HG03139 (cell line): Measurements from ENCODE around the gene DNAJC2.
A peak's percentile ranks its signal among the peaks of the same experiment; 100 is the strongest.

Experiments used
- ATAC-seq: cut with Tn5 transposase; IDR thresholded peaks from one replicate; pipeline ENCODE4 v1.9.1; 2021; ENCODE audit not compliant: unreplicated experiment

Gene DNAJC2, protein sequence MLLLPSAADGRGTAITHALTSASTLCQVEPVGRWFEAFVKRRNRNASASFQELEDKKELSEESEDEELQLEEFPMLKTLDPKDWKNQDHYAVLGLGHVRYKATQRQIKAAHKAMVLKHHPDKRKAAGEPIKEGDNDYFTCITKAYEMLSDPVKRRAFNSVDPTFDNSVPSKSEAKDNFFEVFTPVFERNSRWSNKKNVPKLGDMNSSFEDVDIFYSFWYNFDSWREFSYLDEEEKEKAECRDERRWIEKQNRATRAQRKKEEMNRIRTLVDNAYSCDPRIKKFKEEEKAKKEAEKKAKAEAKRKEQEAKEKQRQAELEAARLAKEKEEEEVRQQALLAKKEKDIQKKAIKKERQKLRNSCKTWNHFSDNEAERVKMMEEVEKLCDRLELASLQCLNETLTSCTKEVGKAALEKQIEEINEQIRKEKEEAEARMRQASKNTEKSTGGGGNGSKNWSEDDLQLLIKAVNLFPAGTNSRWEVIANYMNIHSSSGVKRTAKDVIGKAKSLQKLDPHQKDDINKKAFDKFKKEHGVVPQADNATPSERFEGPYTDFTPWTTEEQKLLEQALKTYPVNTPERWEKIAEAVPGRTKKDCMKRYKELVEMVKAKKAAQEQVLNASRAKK

DNA sequence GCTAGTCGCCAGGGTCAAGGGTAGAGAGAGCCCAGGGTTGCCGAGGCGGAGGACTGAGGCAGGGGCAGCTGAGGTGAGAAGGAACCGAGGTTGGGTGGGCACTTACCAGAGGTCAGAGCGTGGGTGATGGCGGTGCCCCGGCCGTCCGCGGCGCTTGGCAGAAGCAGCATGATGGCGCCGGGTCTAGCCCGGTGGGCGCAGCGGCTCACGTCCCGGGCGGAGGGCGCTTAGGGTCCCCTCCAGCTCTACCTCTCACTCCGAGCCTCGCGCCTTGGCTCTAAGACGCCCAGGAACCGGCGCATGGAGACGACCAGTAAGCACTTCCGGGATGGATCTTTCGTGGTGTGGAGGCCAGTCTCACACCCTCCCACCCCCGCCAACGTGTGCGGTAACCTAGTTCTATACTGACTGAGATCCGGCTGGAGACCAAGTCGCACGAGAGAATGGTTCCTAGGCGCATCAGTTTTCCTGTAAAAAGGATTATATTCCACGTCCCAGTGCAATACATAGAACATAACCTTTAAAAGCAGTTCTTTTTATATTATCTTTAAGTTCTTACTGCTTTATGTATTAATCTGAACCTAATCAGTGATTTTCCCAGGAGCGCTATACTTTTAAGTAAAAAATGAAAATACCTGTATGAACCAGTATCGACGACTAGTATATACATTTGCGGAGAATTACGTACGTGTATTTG, at the start of gene DNAJC2:
Gene DNAJC2, minus strand, starts transcription at position 315 of the 697 bp plus-strand sequence. Its CDS starts 145 bp downstream, at position 170.
- ATAC-seq, result peak; percentile 68

DNA sequence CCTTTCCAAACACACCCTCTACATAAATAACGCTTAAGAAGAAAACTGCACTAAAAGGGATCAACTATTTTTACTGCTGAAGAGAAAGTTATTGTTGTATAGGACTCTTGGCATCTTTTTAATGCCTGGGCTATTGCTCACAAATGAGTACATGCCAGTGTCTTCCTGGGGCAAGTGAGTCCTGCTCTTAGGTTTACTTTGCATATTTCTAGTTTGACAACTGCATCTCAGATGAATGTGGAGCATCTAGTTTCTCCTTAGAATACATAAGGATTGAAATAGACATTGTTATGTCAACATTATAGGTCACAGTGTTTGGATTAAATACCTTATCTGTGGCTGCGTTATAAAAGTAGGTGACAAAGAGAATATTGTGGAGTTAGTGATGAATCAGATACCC, 47.4 kb upstream of the DNAJC2 start:
- ATAC-seq, result no peak

DNA sequence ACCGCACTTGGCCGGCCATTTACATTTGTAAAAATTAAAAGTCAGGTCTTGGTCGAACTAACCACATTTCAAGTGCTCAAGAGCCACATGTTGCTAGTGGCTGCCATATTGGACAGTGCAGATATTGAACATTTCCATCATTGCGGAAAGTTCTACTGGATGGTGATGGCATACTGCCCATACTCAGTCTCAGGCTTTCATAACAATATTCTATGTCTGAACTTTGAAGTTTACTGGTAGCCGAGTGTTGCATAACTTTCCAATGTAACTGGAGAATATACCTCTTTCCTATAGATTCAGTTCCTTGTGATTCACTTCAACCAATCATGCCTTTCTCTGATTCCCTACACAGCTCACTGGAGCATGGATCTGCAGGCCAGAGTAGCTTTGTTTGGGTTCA, 46.6 kb upstream of the DNAJC2 start:
- ATAC-seq, result no peak

DNA sequence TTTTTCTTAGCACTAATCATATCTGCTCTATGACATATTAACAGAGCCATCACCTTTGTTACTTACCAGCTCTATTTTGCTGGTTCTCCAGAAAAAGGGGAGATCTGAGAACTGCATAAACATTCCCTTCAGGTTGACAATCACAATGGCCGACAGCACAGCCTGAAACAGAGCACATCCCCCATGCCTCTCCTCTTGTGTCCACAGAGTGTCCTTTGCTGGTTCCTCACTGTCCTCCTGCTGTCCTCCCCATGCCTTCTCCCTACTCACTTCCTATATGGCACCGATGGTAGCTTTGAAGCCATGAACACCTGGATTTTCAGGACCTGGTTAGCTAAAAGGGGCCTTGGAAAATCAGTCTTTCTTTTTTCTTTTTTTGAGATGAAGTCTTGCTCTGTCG, 44.7 kb upstream of the DNAJC2 start:
- no peak for ATAC-seq

GRCh38 chr7:103388469-103389140, 44.0 kb upstream of the DNAJC2 start:
- no peak for ATAC-seq

GRCh38 chr7:103387242-103387641, 42.7 kb upstream of the DNAJC2 start:
- ATAC-seq, result no peak

GRCh38 chr7:103382032-103382402, 37.5 kb upstream of the DNAJC2 start:
- ATAC-seq, result no peak

DNA sequence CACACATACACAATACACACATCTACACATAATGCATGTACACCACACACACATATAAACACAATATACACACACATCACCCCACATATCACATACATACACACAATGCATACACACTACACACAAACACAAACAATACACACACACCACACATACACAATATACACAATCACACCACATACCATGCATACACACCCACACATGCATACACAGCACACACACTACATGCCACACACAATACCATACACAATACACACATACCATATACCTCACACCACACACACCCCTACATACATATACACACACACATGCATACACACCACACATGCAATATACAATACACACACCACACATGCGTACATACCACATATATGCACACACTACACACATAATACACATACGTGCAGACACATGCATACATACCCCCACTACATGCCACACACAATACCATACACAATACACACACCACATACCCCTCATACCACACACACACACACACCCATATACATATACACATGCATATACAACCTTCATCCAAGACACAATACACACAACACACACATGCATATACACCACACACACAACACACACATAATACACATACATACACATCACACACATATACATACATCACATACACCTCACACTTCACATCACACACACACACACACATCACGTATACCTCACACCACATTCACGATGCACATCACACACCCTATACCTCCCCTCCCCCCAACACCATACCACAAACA, 36.9 kb upstream of the DNAJC2 start:
- ATAC-seq, result no peak

DNA sequence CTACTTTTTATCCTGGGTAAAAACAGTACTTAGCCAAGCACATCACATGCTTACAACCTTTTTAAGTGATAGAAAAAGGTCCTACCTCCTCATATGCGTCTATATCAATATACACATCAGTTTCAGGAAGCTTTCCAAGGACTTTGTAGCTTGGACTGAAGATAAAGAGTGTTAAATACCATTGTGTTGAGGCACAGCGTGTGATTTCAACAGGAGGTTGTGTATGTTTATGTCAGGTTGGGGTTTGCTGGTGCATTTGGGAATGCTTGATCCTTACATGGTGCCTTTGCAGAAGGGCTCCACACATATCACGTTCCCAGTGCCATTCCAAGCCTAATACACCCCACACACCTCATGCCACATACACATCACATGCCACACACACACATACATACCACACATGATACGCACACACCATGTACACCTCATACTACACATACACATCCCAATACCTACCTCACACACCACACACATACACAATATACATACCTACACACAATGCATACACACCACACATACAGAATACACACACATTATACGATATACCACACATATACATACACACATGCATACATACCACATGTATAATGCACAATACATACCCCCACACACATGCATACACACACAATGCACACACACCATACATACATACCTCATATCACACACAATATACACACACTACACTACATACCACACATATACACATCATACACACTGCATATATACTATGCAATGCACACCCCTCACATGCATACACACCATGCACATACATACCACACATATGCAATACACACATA, 36.0 kb upstream of the DNAJC2 start:
- ATAC-seq, result no peak

GRCh38 chr7:103379270-103379975, 34.9 kb upstream of the DNAJC2 start:
- no peak for ATAC-seq

- ATAC-seq, result no peak
Observed at GRCh38 chr7:103373866-103374643, 29.5 kb upstream of the DNAJC2 start.

DNA sequence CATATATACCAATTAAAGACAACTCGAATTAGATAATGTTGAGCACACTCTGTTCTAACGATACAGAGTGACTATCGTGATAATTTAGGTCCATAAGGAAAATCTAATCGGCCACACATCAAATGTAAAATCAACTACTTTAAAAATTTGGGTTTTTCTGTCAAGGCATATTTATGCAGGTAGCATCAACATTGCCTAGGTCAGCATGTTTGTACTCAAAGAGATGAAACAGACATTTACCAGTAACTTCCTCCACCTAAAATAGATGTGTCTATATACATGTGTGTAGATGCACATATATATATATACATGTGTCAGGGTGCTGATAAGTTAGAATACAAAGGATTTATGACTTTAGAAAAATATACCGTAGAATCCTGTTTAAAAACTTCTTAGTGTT, 24.9 kb upstream of the DNAJC2 start:
- no peak for ATAC-seq

GRCh38 chr7:103349805-103350204, 5.2 kb upstream of the DNAJC2 start:
- ATAC-seq, result no peak

GRCh38 chr7:103348959-103349358, 4.4 kb upstream of the DNAJC2 start:
- ATAC-seq, result no peak

DNA sequence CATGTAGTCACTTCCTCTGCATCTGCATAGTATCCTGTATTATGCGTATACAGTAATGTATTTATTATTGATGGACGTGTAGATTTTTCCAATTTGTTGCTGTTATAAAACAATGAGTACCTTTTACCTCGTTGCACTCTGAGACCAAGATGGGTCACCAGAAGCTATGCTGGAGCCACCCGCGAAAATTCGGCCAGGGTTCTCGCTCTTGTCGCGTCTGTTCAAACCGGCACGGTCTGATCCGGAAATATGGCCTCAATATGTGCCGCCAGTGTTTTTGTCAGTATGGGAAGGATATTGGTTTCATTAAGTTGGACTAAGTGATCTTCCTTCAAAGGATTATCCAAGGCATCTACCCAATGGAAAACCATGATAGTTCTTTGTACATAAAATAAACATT, 3.9 kb upstream of the DNAJC2 start:
- no peak for ATAC-seq

DNA sequence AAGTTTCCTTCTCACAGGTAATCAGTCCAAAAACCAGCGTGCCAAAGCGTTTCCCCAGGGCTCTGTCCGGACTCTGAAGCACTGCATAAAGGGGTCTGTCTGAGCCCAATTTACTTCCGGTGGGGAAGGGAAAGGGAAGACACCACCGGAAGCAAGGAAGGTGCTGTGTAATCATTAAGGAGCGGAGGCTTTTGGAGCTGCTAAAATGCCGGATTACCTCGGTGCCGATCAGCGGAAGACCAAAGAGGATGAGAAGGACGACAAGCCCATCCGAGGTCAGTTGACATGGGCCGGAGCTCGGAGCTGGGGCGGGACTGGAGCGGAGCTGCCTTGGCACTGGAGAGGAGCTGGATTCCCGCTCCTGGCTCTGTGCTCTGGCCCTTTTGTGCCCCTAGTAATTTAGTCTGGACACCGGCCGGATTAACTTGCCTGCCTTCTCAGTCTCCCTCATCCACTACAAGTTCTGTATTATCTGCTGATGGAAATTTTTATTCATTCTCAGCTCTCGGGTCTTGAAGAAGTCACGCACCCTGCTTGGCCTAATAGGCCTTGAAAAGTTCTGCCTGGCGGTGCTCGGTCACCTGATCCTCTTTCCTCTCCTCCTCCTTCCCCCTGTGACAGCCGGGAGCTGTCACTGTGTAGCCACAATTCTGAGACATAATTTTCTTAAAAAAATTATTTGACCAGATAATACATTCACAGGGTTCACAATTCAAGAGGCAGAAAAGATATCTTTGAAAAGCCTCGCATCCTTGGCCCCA, 3.1 kb upstream of the DNAJC2 start, which contains the start of gene PSMC2:
Gene PSMC2, plus strand, starts transcription at position 137 of the 761 bp plus-strand sequence. Its CDS starts 69 bp downstream, at position 206.
- peak; percentile 76 for ATAC-seq

GRCh38 chr7:103346396-103346795, 1.8 kb upstream of the DNAJC2 start:
- ATAC-seq, result no peak
